ENCODE results near the gene MGLL. TPM values are rescaled to one million over a fixed set of nuclear protein-coding genes. Genes with fewer than 3 reads are reported as not detected.

The MGLL gene
- polyA plus RNA-seq, 5 donors = 6.8 to 20.8 (median 14.7) TPM

- DNase-seq = no peak
Measured at GRCh38 chr3:127815001-127815400, 7.3 kb downstream of the MGLL start.

GRCh38 chr3:127814325-127814781 lies 8.0 kb downstream of the MGLL start:
- DNase-seq = no peak

GRCh38 chr3:127812151-127812550 lies 10.2 kb downstream of the MGLL start:
- no peak for DNase-seq

- DNase-seq = no peak
Measured at GRCh38 chr3:127811717-127812116, 10.6 kb downstream of the MGLL start.

GRCh38 chr3:127809611-127810010 lies 12.7 kb downstream of the MGLL start:
- no peak for DNase-seq

GRCh38 chr3:127809211-127809610 lies 13.1 kb downstream of the MGLL start:
- DNase-seq = no peak

GRCh38 chr3:127808197-127808596 lies 14.1 kb downstream of the MGLL start:
- DNase-seq = no peak

- no peak for DNase-seq
Measured at GRCh38 chr3:127805026-127805753, 17.1 kb downstream of the MGLL start.

- no peak for DNase-seq
Measured at GRCh38 chr3:127804141-127804540, 18.2 kb downstream of the MGLL start.

GRCh38 chr3:127803619-127804018 lies 18.7 kb downstream of the MGLL start:
- DNase-seq = no peak

- DNase-seq = no peak
Measured at GRCh38 chr3:127802606-127803005, 19.7 kb downstream of the MGLL start.

- DNase-seq = no peak
Measured at GRCh38 chr3:127801731-127802313, 20.5 kb downstream of the MGLL start.

- DNase-seq = no peak
Measured at GRCh38 chr3:127800508-127800907, 21.8 kb downstream of the MGLL start.

- DNase-seq = no peak
Measured at GRCh38 chr3:127799476-127800222, 22.7 kb downstream of the MGLL start.

GRCh38 chr3:127798716-127799115 lies 23.6 kb downstream of the MGLL start:
- DNase-seq = no peak

- no peak for DNase-seq
Measured at GRCh38 chr3:127796831-127797150, 25.5 kb downstream of the MGLL start.

GRCh38 chr3:127796045-127796830 lies 26.1 kb downstream of the MGLL start:
- DNase-seq = no peak

- DNase-seq = no peak
Measured at GRCh38 chr3:127794972-127795371, 27.3 kb downstream of the MGLL start.

GRCh38 chr3:127794402-127794801 lies 27.9 kb downstream of the MGLL start:
- DNase-seq = no peak

GRCh38 chr3:127792541-127793292 lies 29.6 kb downstream of the MGLL start:
- DNase-seq = no peak

GRCh38 chr3:127791221-127791913 lies 30.9 kb downstream of the MGLL start:
- DNase-seq = no peak
